Endothelial cell of umbilical vein (primary cell): ENCODE measurements around the gene STX16. TPM values are rescaled to one million over a fixed set of nuclear protein-coding genes. Genes with fewer than 3 reads are reported as not detected.
A peak's percentile ranks its signal among the peaks of the same experiment; 100 is the strongest.

ENCODE experiments used
- BruUV-seq: library from RNA; stranded (reverse); fragments of 400-500 nt; replicated peaks from 2 replicates; lab custom pipeline; 2021; lab: Mats Ljungman, UMichigan
- CTCF ChIA-PET: fragments of 300-600, 350-600 bp; sonication (Branson Sonifier 250); formaldehyde crosslinking; loops from one replicate; lab custom pipeline; 2021; ENCODE audit warnings: antibody characterized with exemption, inconsistent platforms; lab: Charles Lee
- POLR2A ChIA-PET: fragments of 300-600, 350-600 bp; sonication (Branson Sonifier 250); formaldehyde crosslinking; loops from one replicate; lab custom pipeline; 2021; ENCODE audit warnings: antibody characterized with exemption, inconsistent platforms; lab: Charles Lee
- DNase-seq: peaks from one replicate; pipeline ENCODE4 v3.0.0-alpha.2; 2011; ENCODE audit warnings: low read depth, low spot score
- FAIRE-seq: peaks from 2 replicates; lab custom pipeline; 2011; peaks lifted over from hg19 to GRCh38; lab: Jason Lieb, UNC
- H2AFZ ChIP-seq: 2 replicates; pipeline ENCODE4 v1.6.0; 2012; ENCODE audit warnings: low read depth, low read length, control low read depth, inconsistent platforms
- H3K27ac ChIP-seq: 2 replicates; pipeline ENCODE4 v1.5.1; 2011; ENCODE audit warnings: low read depth, mild to moderate bottlenecking, control low read depth, low read length, moderate library complexity; ENCODE audit not compliant: insufficient read depth
- H3K27me3 ChIP-seq, 2 experiments: 2 replicates each; pipeline versions ENCODE4 v1.6.0 to v1.6.1; 2011; ENCODE audit warnings: low read length in 2 of 2, mixed read lengths in 1 of 2; ENCODE audit not compliant: control insufficient read depth in 2 of 2, insufficient read depth in 2 of 2
- H3K36me3 ChIP-seq, 2 experiments: 2 replicates in 1 of 2; 3 replicates in 1 of 2; pipeline ENCODE4 v1.5.1; 2011; ENCODE audit warnings: low read length in 2 of 2, mild to moderate bottlenecking in 1 of 2, moderate library complexity in 1 of 2; ENCODE audit not compliant: control insufficient read depth in 2 of 2, insufficient read depth in 2 of 2; ENCODE audit errors: extremely low read depth in 1 of 2
- H3K4me1 ChIP-seq: 3 replicates; pipeline ENCODE4 v1.5.1; 2011; ENCODE audit warnings: mild to moderate bottlenecking, low read length; ENCODE audit not compliant: control insufficient read depth, insufficient read depth; ENCODE audit errors: extremely low read depth
- H3K4me2 ChIP-seq: 2 replicates; pipeline ENCODE4 v1.6.1; 2011; ENCODE audit warnings: low read length, control low read depth, mixed read lengths; ENCODE audit not compliant: insufficient read depth
- H3K4me3 ChIP-seq, 3 experiments: fragments of 200-600 bp in 1 of 3; sonication (generic), shearing (Covaris generic) in 1 of 3; replicated peaks in 1 of 3; 2 replicates each; pipeline ENCODE4 v1.5.1; 2011 to 2016; ENCODE audit warnings: control low read depth in 3 of 3, low read length in 3 of 3, mild to moderate bottlenecking in 2 of 3, inconsistent platforms in 1 of 3, low read depth in 1 of 3, moderate library complexity in 1 of 3; ENCODE audit not compliant: insufficient read depth in 1 of 3
- H3K79me2 ChIP-seq: 2 replicates; pipeline ENCODE4 v1.6.0; 2012; ENCODE audit warnings: low read length, inconsistent platforms; ENCODE audit not compliant: control insufficient read depth, insufficient read depth
- H3K9ac ChIP-seq: replicated peaks from 2 replicates; pipeline ENCODE3; 2011; ENCODE audit warnings: low read length, control low read depth; ENCODE audit not compliant: insufficient read depth; ENCODE audit errors: extremely low read depth
- H3K9me1 ChIP-seq: replicated peaks from 3 replicates; pipeline ENCODE4 v1.6.0; 2011; ENCODE audit warnings: mild to moderate bottlenecking, low read length; ENCODE audit not compliant: control insufficient read depth, insufficient read depth; ENCODE audit errors: extremely low read depth
- H3K9me3 ChIP-seq: replicated peaks from 2 replicates; pipeline ENCODE4 v1.5.1; 2012; ENCODE audit warnings: low read length, inconsistent platforms; ENCODE audit not compliant: control insufficient read depth, insufficient read depth
- H4K20me1 ChIP-seq: replicated peaks from 2 replicates; pipeline ENCODE3; 2011; ENCODE audit warnings: mild to moderate bottlenecking, low read length; ENCODE audit not compliant: control insufficient read depth, insufficient read depth; ENCODE audit errors: extremely low read depth
- CTCF ChIP-seq, 2 donors: IDR thresholded peaks; 1 replicate in 1 of 2; 2 replicates in 1 of 2; pipeline ENCODE4 v1.5.1; 2011; ENCODE audit warnings: low read length in 2 of 2, mild to moderate bottlenecking in 2 of 2, moderate library complexity in 2 of 2, control low read depth in 1 of 2, inconsistent platforms in 1 of 2, low read depth in 1 of 2; ENCODE audit not compliant: insufficient read depth in 1 of 2; ENCODE audit errors: extremely low read depth in 1 of 2
- EZH2 ChIP-seq: IDR thresholded peaks from 2 replicates; pipeline ENCODE4 v1.6.1; 2012; ENCODE audit warnings: borderline replicate concordance, low read depth, mild to moderate bottlenecking, moderate library complexity, low read length, inconsistent platforms; ENCODE audit not compliant: severe bottlenecking
- FOS ChIP-seq: IDR thresholded peaks from 2 replicates; pipeline ENCODE4 v1.6.1; 2011; ENCODE audit warnings: mild to moderate bottlenecking, low read length, moderate library complexity, borderline replicate concordance; ENCODE audit not compliant: insufficient read depth
- GATA2 ChIP-seq: IDR thresholded peaks from 2 replicates; pipeline ENCODE4 v1.7.0; 2011; ENCODE audit warnings: low read depth, mild to moderate bottlenecking, moderate library complexity, mixed read lengths, low read length; ENCODE audit not compliant: insufficient read length, insufficient read depth
- JUN ChIP-seq: IDR thresholded peaks from 2 replicates; pipeline ENCODE4 v1.6.1; 2011; ENCODE audit warnings: borderline replicate concordance, low read depth; ENCODE audit not compliant: insufficient read length, insufficient read depth
- MAX ChIP-seq: IDR thresholded peaks from 2 replicates; pipeline ENCODE4 v1.6.1; 2011; ENCODE audit not compliant: insufficient read depth, insufficient read length
- MYC ChIP-seq: IDR thresholded peaks from one replicate; pipeline ENCODE4 v1.6.1; 2011; ENCODE audit warnings: mild to moderate bottlenecking, low read depth, low read length
- POLR2A ChIP-seq: IDR thresholded peaks from 2 replicates; pipeline ENCODE4 v1.6.1; 2012; ENCODE audit warnings: low read depth, mild to moderate bottlenecking, control low read depth, low read length
- POLR2AphosphoS5 ChIP-seq: IDR thresholded peaks from 2 replicates; pipeline ENCODE4 v1.6.1; 2012; ENCODE audit warnings: low read depth, mild to moderate bottlenecking, control low read depth, low read length, moderate library complexity; ENCODE audit not compliant: insufficient read depth
- dilution Hi-C: fragments of 300-500 bp; cut with MboI; formaldehyde crosslinking; loops from one replicate; pipeline ENCODE4 v1.15.0; 2019; ENCODE audit warnings: low sequenced_read_pairs; ENCODE audit not compliant: extremely low pct_ligation_motif_present
- intact Hi-C: fragments of 100-400 bp; cut with micrococcal nuclease; formaldehyde crosslinking; loops from one replicate; pipeline ENCODE4 v1.10.0; 2022
- polyA plus RNA-seq, 4 experiments: library from polyadenylated mRNA; depleted of rRNA in 3 of 4; stranded (reverse) in 3 of 4; unstranded in 1 of 4; fragments of >200 nt; gene quantifications; 2 replicates each; pipeline versions ENCODE4 v1.2.1 to v1.2.3, GENCODE V29; 2011 to 2012; ENCODE audit warnings: missing spikeins in 1 of 4
- total RNA-seq: library from RNA; stranded (reverse); gene quantifications from 2 replicates; pipeline ENCODE4 v1.2.3, GENCODE V29; 2021

Gene STX16
- total and polyA plus RNA-seq, 2 donors (not counting 3 experiments of a cell fraction or from before 2014, with no cell fraction given) = 43.1 to 63.5 TPM

GRCh38 chr20:58652606-58653294 is 1.7 kb downstream of the STX16 start:
- Histone ChIP-seq H3K79me2 (peaks cover 66% of the 10 kb centered on the region), H2AFZ (no peak overlapping the region), H3K9ac (peak overlapping the region; percentile 96), H3K4me3 (peak overlapping the region; percentile 86 to 93 (median 89)), H3K27me3 (no peaks in the 10 kb centered on the region), H3K36me3 (peaks cover 0 to 2% of the 10 kb centered on the region in 2 experiments), H3K27ac (peak overlapping the region; percentile 81), H3K4me2 (peak overlapping the region; percentile 97), H3K4me1 (peaks cover 44% of the 10 kb centered on the region), H3K9me3 (no peaks in the 10 kb centered on the region), H3K9me1 (no peaks in the 10 kb centered on the region), H4K20me1 (peaks cover 3% of the 10 kb centered on the region)
- TSS peak; percentile 29 for BruUV-seq
- dilution Hi-C loops (loop anchor here (25.0 kb wide), 1 partner anchor 415 kb away; the partner anchor contains the start of gene ANKRD60), intact Hi-C loops (loop anchor here (1.0 to 10.0 kb wide), 7 partner anchors 8 to 416 kb away; partner anchors contain the start of genes GNAS, GNAS-AS1, NPEPL1 and TUBB1)
- ChIA-PET CTCF (interaction anchor here (0.6 to 3.5 kb wide), 6 partner anchors 11 to 435 kb away, joined by 3 to 71 read pairs (median 4); no protein-coding TSS in a partner anchor), POLR2A (interaction anchor here (0.6 to 0.9 kb wide), 3 partner anchors 8 to 245 kb away, joined by 3 read pairs; no protein-coding TSS in a partner anchor)
- no peak for TF ChIP-seq CTCF (IDR thresholded peaks at IDR 0.05; ENCODE audit: extremely low read depth in 1 of 2, insufficient read depth in 1 of 2, low read depth in 1 of 2, low read length in 2 of 2)
- no peak for TF ChIP-seq POLR2AphosphoS5
- DNase-seq (peak; percentile 44), FAIRE-seq (peak; percentile 48)

- TF ChIP-seq POLR2AphosphoS5 (no peak), POLR2A (no peak), CTCF (IDR thresholded peaks at IDR 0.05; ENCODE audit: extremely low read depth in 1 of 2, insufficient read depth in 1 of 2, low read depth in 1 of 2, low read length in 2 of 2) (no peak), MYC (no peak), FOS (no peak), JUN (no peak), MAX (no peak), GATA2 (no peak), EZH2 (no peak)
- intact Hi-C loops (loop anchor here (5.0 to 10.0 kb wide), 4 partner anchors 102 to 360 kb away; partner anchors contain the start of genes GNAS, GNAS-AS1 and TUBB1), dilution Hi-C loops (loop anchor here (25.0 kb wide), 1 partner anchor 417 kb away; the partner anchor contains the start of gene ANKRD60)
- Histone ChIP-seq H4K20me1 (peaks cover 3% of the 10 kb centered on the region), H2AFZ (no peak overlapping the region), H3K27ac (no peak overlapping the region), H3K4me1 (peaks cover 52% of the 10 kb centered on the region), H3K9me3 (no peaks in the 10 kb centered on the region), H3K4me3 (no peak overlapping the region), H3K27me3 (no peaks in the 10 kb centered on the region), H3K9ac (no peak overlapping the region), H3K36me3 (peaks cover 0 to 2% of the 10 kb centered on the region in 2 experiments), H3K4me2 (peak overlapping the region; percentile 97), H3K79me2 (peaks cover 82% of the 10 kb centered on the region), H3K9me1 (no peaks in the 10 kb centered on the region)
- ChIA-PET CTCF (interaction anchor here (0.9 to 1.7 kb wide), 2 partner anchors 107 to 173 kb away, joined by 3 to 7 read pairs; no protein-coding TSS in a partner anchor), POLR2A (no interaction called here)
- peak; percentile 47 for FAIRE-seq
- no TSS peak for BruUV-seq
- no peak for DNase-seq
These were observed 3.3 kb downstream of the STX16 start for GRCh38 chr20:58654337-58654736.
